Measurements from ENCODE around the gene NABP2.
"Not testable (repeated sequence)": the region's sequence is repeated elsewhere in the genome, so short reads cannot be mapped to it uniquely, and the experiment has no call there.

Gene NABP2

GRCh38 chr12:56272468-56272867 lies 48.3 kb downstream of the NABP2 start:
- not testable (repeated sequence) for DNase-seq (ENCODE audit: low read depth in 3 of 3, low spot score in 1 of 3)

GRCh38 chr12:56274299-56274698 lies 50.2 kb downstream of the NABP2 start:
- DNase-seq (ENCODE audit: low read depth in 3 of 3, low spot score in 1 of 3) = no peak

- DNase-seq (ENCODE audit: low read depth in 3 of 3, low spot score in 1 of 3) = no peak
Observed at GRCh38 chr12:56278905-56279304, 54.8 kb downstream of the NABP2 start.

Measured in stimulated activated CD4-positive, alpha-beta T cell treated with anti-CD3 and anti-CD28 coated beads, TNF-alpha, amount 100 ng/mL, for 1 hour (primary cell).